GM13976 (cell line): ENCODE results near the gene SEPTIN1.

Experiments
- DNase-seq: peaks from one replicate; pipeline ENCODE4 v3.0.0; 2012; ENCODE audit warnings: low spot score
- CTCF ChIP-seq: IDR thresholded peaks from 2 replicates; pipeline ENCODE4 v1.5.1; 2012; ENCODE audit warnings: borderline replicate concordance, mild to moderate bottlenecking; ENCODE audit not compliant: insufficient read depth; ENCODE audit errors: extremely low read depth, missing control alignments, control extremely low read depth
- in situ Hi-C: fragments of 300-500 bp; cut with MboI; formaldehyde crosslinking; loops from one replicate; pipeline ENCODE4 v1.12.0; 2022; ENCODE audit warnings: low sequenced_read_pairs, mixed read lengths, inconsistent platforms; ENCODE audit not compliant: unreplicated experiment

SEPTIN1 gene

GRCh38 chr16:30370456-30371247, 11.7 kb downstream of the SEPTIN1 start, which contains the start of gene TBC1D10B:
Gene TBC1D10B (minus strand): TSS chr16:30370494. CDS start chr16:30370183, 311 bp downstream.
- DNase-seq = peak; percentile 93
- in situ Hi-C loops = no loop called here
- TF ChIP-seq CTCF = no peak

GRCh38 chr16:30369938-30370455, 12.4 kb downstream of the SEPTIN1 start:
- no peak for TF ChIP-seq CTCF
- no peak for DNase-seq
- in situ Hi-C loops = no loop called here

- in situ Hi-C loops = no loop called here
- TF ChIP-seq CTCF = no peak
- DNase-seq = no peak
Measured at GRCh38 chr16:30369091-30369937, 13.0 kb downstream of the SEPTIN1 start.

- TF ChIP-seq CTCF = no peak
- DNase-seq = no peak
Measured at GRCh38 chr16:30368792-30369090, 13.6 kb downstream of the SEPTIN1 start.

GRCh38 chr16:30368122-30368791, 14.1 kb downstream of the SEPTIN1 start:
- in situ Hi-C loops = no loop called here
- DNase-seq = no peak
- no peak for TF ChIP-seq CTCF

More at GRCh38 chr16:30368792-30369090, 13.6 kb downstream of the SEPTIN1 start:
- in situ Hi-C loops = no loop called here

GRCh38 chr16:30367349-30368009, 14.9 kb downstream of the SEPTIN1 start:
- DNase-seq = no peak
- in situ Hi-C loops = no loop called here
- no peak for TF ChIP-seq CTCF
